ENCODE results near the gene ANKRD27. TPM values are rescaled to one million over a fixed set of nuclear protein-coding genes. Genes with fewer than 3 reads are reported as not detected.

Gene ANKRD27
- total RNA-seq, 4 donors from 2014 or later, result 22.7 to 38.5 (median 30.1) TPM

DNA sequence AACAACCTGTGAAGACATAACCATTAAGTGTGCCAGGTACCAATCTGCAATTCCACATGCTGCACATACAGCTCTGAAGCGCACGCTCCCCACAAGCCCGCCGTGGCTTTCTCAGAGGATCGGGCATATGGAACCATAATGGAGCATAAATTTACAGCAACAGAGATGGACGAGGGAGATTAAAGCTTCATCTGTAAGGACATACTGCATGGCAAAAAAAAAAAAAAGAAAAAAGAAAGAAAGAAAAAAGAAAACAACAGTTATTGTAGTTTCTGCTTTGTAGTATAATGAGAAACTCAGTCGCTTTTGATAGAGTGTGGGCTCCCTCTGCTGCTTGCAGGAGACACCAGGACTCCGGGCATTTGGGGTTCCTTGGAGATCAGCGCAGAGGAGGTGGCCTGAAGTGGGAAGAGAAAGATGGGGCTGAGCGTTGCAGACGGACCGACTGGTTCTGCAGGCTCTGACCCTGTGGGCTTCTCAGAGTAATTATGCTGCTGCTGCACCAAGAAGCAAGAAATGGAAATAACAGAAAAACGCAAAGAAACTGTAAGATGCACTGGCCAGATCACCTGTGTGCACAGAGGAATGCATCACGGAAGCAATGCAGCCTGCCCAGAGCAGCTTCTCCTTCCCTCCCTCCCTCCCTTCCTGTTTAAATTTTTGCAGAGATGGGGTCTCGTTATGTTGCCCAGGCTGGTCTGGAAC, 104.7 kb downstream of the ANKRD27 start:
- ATAC-seq (ENCODE audit: low FRiP score) (no peak), DNase-seq (ENCODE audit: low spot score) (no peak)
- TF ChIP-seq CTCF (IDR thresholded peaks at IDR 0.05), result no peak

- no peak for TF ChIP-seq CTCF (IDR thresholded peaks at IDR 0.05)
- DNase-seq (ENCODE audit: low spot score), result no peak
- no peak for ATAC-seq (ENCODE audit: low FRiP score)
Observed at GRCh38 chr19:32567486-32567885, 107.5 kb downstream of the ANKRD27 start.

DNA sequence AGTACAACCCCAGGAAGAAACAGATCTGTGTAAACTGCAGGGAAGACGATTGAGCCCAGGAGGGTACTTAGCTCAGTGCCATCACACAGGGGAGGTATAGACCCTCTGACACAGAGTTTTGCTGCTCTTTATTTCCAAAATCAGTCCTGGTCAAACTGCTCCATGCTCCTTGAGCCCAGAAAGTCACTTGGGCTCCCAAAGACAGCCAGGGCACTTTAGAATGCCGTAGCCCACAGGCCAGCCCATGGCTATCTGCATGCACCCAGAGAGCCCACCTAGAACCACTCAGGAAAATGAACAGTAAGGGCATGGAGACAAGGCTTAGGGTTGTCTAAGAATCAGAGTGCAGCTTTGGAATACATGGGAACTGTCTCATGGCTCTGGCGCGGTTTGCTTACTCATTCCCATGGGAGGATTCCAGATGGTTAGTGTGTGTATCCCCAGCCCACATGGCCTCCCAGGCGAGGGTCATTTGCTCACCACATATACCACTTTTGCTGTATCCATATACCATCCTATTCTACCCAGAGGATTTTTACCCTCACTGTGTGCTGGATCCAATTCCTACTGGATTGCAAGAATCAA, 108.6 kb downstream of the ANKRD27 start:
- ATAC-seq (ENCODE audit: low FRiP score) (no peak), DNase-seq (ENCODE audit: low spot score) (no peak)
- TF ChIP-seq CTCF (IDR thresholded peaks at IDR 0.05), result no peak

GRCh38 chr19:32563761-32564160, 111.2 kb downstream of the ANKRD27 start:
- ATAC-seq (ENCODE audit: low FRiP score) (no peak), DNase-seq (ENCODE audit: low spot score) (no peak)
- TF ChIP-seq CTCF (IDR thresholded peaks at IDR 0.05), result no peak

GRCh38 chr19:32558607-32559228, 116.3 kb downstream of the ANKRD27 start:
- TF ChIP-seq CTCF (IDR thresholded peaks at IDR 0.05), result no peak

DNA sequence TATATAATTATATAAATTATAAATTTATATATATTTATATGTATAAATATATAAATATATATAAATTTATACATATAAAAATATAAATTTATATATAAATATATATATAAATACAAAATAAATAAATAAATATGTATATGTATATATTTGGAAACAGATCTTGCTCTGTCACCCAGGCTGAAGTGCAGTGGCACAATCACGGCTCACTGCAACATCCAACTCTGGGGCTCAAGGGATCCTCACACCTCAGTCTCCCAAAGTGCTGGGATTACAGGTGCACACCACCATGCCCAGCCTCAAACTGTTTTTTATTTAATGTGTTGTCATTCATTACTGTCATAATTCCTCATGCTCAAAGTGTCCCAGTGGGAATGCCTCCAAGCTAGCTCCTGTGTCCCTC, 119.2 kb downstream of the ANKRD27 start:
- TF ChIP-seq CTCF (IDR thresholded peaks at IDR 0.05), result no peak
- DNase-seq (ENCODE audit: low spot score), result no peak
- no peak for ATAC-seq (ENCODE audit: low FRiP score)

More at GRCh38 chr19:32558607-32559228, 116.3 kb downstream of the ANKRD27 start:
- DNase-seq (ENCODE audit: low spot score) (no peak), ATAC-seq (ENCODE audit: low FRiP score) (no peak)
